Measurements from ENCODE around the gene HOXD11.
A peak's percentile ranks its signal among the peaks of the same experiment; 100 is the strongest.

The HOXD11 gene

GRCh38 chr2:176076063-176076462, 31.0 kb upstream of the HOXD11 start:
- no peak for DNase-seq
- no peaks in the 10 kb centered on the region; the same call in 1 of the 2 replicates for H3K9me3 ChIP-seq
- no peak for TF ChIP-seq CTCF (IDR thresholded peaks at IDR 0.05; ENCODE audit: low read depth, low read length)
- no peaks in the 10 kb centered on the region for H3K4me1 ChIP-seq
- no peak overlapping the region for H3K4me3 ChIP-seq (ENCODE audit: low read depth, low read length)
- H3K27me3 ChIP-seq, result peaks cover 21% of the 10 kb centered on the region
- no peaks in the 10 kb centered on the region for H3K36me3 ChIP-seq

- no peak overlapping the region for H3K4me3 ChIP-seq (ENCODE audit: low read depth, low read length)
- no peaks in the 10 kb centered on the region; the same call in 1 of the 2 replicates for H3K9me3 ChIP-seq
- no peak for DNase-seq
- peaks cover 29% of the 10 kb centered on the region for H3K27me3 ChIP-seq
- H3K36me3 ChIP-seq, result no peaks in the 10 kb centered on the region
- H3K4me1 ChIP-seq, result no peaks in the 10 kb centered on the region
- no peak for TF ChIP-seq CTCF (IDR thresholded peaks at IDR 0.05; ENCODE audit: low read depth, low read length)
Measured at GRCh38 chr2:176076796-176077195, 30.3 kb upstream of the HOXD11 start.

GRCh38 chr2:176078541-176079284, 28.4 kb upstream of the HOXD11 start:
- DNase-seq, result no peak
- no peak for TF ChIP-seq CTCF (IDR thresholded peaks at IDR 0.05; ENCODE audit: low read depth, low read length)
- H3K27me3 ChIP-seq, result peaks cover 48% of the 10 kb centered on the region
- H3K4me1 ChIP-seq, result no peaks in the 10 kb centered on the region
- no peaks in the 10 kb centered on the region; the same call in 1 of the 2 replicates for H3K9me3 ChIP-seq
- H3K4me3 ChIP-seq (ENCODE audit: low read depth, low read length), result peak overlapping the region; percentile 65
- no peaks in the 10 kb centered on the region for H3K36me3 ChIP-seq

GRCh38 chr2:176079285-176079830, 27.7 kb upstream of the HOXD11 start:
- TF ChIP-seq CTCF (IDR thresholded peaks at IDR 0.05; ENCODE audit: low read depth, low read length), result no peak
- H3K27me3 ChIP-seq, result peaks cover 52% of the 10 kb centered on the region
- no peaks in the 10 kb centered on the region; the same call in 1 of the 2 replicates for H3K9me3 ChIP-seq
- H3K4me1 ChIP-seq, result no peaks in the 10 kb centered on the region
- no peak for DNase-seq
- peak overlapping the region; percentile 65 for H3K4me3 ChIP-seq (ENCODE audit: low read depth, low read length)
- H3K36me3 ChIP-seq, result no peaks in the 10 kb centered on the region

- Histone ChIP-seq H3K4me3 (ENCODE audit: low read depth, low read length) (peak overlapping the region; percentile 65), H3K36me3 (no peaks in the 10 kb centered on the region), H3K9me3 (no peaks in the 10 kb centered on the region; the same call in 1 of the 2 replicates), H3K4me1 (no peaks in the 10 kb centered on the region), H3K27me3 (peaks cover 58% of the 10 kb centered on the region)
- TF ChIP-seq CTCF (IDR thresholded peaks at IDR 0.05; ENCODE audit: low read depth, low read length), result peak; percentile 76
- peak; percentile 87 for DNase-seq
Measured at GRCh38 chr2:176079831-176080539, 27.1 kb upstream of the HOXD11 start.

Data from BE2C (cell line).